MM.1S (cell line): ENCODE results near the gene PRKG1.
A peak's percentile ranks its signal among the peaks of the same experiment; 100 is the strongest.

ENCODE experiments used
- EZH2 ChIP-seq: fragments of 300-600 bp; sonication (generic); optimal IDR thresholded peaks from 2 replicates; pipeline ENCODE3; 2017; ENCODE audit warnings: low read depth, mild to moderate bottlenecking, antibody characterized with exemption, low read length, mixed read lengths
- TF ChIP-seq, protein P1 (sequence below): fragments of 300-600 bp; sonication (generic); IDR thresholded peaks from 2 replicates; pipeline ENCODE4 v1.5.1; 2016; ENCODE audit warnings: antibody characterized with exemption, low read length, mixed read lengths

DNA sequence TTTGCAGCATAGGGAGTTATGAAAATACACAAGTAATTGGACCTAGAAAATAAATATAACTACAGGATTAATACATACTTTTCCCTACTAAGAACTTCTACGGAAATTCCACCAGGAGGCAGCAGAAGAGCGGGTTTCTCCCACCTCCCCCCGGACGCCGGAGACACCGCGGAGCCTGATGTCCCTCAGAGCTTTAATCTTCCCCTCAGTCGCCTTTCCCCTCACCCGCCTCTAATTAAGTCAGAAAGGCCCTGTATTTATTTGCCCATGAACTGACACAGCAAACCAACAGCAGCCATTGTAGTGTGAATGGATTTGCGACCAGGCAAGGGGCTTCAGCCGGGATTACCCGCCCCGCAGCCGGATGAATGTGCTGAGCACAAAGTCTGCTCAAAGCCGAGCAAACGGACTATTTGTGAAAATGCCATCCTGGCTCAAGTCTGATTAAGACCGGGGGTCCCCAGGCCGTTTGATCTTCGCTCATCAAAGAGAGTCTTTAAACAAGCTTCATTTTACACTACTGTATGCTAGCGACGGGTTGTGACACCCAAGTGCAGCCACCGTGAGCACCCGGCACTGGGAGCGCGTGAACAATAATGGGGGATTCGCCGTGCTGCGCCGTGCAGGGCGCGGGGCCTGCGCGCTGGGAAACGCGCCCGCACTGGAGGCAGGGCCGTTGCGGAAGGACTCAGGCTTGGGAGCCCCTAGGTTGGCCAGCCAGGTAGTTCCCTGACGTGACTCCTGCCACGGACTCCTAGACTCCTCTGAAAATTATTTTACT, 1234.2 kb downstream of the PRKG1 start:
- TF ChIP-seq, protein P1, sequence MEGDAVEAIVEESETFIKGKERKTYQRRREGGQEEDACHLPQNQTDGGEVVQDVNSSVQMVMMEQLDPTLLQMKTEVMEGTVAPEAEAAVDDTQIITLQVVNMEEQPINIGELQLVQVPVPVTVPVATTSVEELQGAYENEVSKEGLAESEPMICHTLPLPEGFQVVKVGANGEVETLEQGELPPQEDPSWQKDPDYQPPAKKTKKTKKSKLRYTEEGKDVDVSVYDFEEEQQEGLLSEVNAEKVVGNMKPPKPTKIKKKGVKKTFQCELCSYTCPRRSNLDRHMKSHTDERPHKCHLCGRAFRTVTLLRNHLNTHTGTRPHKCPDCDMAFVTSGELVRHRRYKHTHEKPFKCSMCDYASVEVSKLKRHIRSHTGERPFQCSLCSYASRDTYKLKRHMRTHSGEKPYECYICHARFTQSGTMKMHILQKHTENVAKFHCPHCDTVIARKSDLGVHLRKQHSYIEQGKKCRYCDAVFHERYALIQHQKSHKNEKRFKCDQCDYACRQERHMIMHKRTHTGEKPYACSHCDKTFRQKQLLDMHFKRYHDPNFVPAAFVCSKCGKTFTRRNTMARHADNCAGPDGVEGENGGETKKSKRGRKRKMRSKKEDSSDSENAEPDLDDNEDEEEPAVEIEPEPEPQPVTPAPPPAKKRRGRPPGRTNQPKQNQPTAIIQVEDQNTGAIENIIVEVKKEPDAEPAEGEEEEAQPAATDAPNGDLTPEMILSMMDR, result peak; percentile 74
- no peak for TF ChIP-seq EZH2
